ENCODE measurements around the gene OR2G2.

DNA sequence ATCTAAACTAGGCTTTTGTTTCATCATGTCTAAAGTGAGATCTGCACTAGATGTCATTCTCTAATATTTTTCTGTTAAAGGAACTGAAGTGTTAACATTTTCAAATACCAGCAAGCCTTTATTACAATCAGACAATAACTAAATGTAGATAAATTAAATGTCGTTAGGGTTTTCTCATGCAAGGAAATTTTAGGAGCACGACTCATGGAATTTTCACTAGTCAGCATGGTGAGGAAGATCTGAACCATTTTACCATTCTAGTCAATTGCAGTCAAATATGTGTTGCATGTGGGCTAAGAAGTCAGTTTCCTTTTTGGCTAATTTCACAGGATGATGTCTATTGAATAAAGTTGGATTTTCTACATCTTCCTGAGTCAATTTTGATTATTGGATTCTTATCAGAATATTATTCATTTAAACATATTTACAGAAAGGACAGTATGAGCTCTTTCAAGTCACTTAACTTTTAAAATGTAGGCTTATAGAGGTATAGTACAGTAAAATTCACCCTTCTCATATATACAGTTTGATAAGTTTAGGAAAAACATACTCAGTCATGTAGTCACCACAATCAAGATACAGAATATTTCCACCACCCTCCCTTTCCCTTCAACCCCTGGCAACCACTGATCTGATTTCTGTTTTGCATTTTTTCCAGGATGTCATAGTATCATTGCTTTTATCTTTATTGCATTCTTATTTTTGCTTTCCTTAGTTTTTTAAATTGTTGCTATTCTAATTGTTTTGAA is 30.1 kb upstream of the OR2G2 start:
- TF ChIP-seq RFX5 (IDR thresholded peaks at IDR 0.05; ENCODE audit: low read length), result no peak
- no peak for TF ChIP-seq CTCF (IDR thresholded peaks at IDR 0.05)

All from SK-N-SH (cell line).